Measurements from ENCODE around the gene CMPK2. TPM values are rescaled to one million over a fixed set of nuclear protein-coding genes. Genes with fewer than 3 reads are reported as not detected.

CMPK2 gene
- total RNA-seq, 1 experiment from 2014 or later, result 0.52 TPM

GRCh38 chr2:6814869-6815268 lies 50.8 kb downstream of the CMPK2 start:
- Mint-ChIP-seq H3K9me3 (ENCODE audit: unreplicated experiment) (peaks cover 9% of the 10 kb centered on the region), H3K36me3 (ENCODE audit: insufficient read depth, unreplicated experiment) (no peaks in the 10 kb centered on the region), H3K27me3 (ENCODE audit: insufficient read depth, unreplicated experiment) (peaks cover 17% of the 10 kb centered on the region), H3K4me3 (ENCODE audit: unreplicated experiment) (no peak overlapping the region), H3K4me1 (ENCODE audit: low read depth, unreplicated experiment) (no peaks in the 10 kb centered on the region), H3K27ac (ENCODE audit: unreplicated experiment) (no peak overlapping the region)
- ChIA-PET CTCF (no interaction called here), POLR2A (no interaction called here)
- DNase-seq, result no peak
- no peak for TF ChIP-seq CTCF (IDR thresholded peaks at IDR 0.05; ENCODE audit: insufficient read depth in 1 of 2, low read depth in 1 of 2, low read length in 1 of 2, severe bottlenecking in 1 of 2, unreplicated experiment in 1 of 2)
- no peaks in the 10 kb centered on the region for H3K9me3 ChIP-seq
- no TSS peak for BruUV-seq (replicated peaks)
- no peaks in the 10 kb centered on the region for H3K27me3 ChIP-seq (replicated peaks; ENCODE audit: control insufficient read depth, insufficient read depth, low read length)
- intact Hi-C loops (cut with micrococcal nuclease; ENCODE audit: unreplicated experiment), result no loop called here
- H3K4me3 ChIP-seq (ENCODE audit: low read depth, low read length), result no peak overlapping the region
- no peaks in the 10 kb centered on the region for H3K36me3 ChIP-seq (ENCODE audit: control insufficient read depth, insufficient read depth, low read length)
- no peaks in the 10 kb centered on the region for H3K4me1 ChIP-seq

GRCh38 chr2:6814312-6814711 lies 51.4 kb downstream of the CMPK2 start:
- CTCF ChIA-PET, result no interaction called here
- TF ChIP-seq CTCF (IDR thresholded peaks at IDR 0.05; ENCODE audit: insufficient read depth in 1 of 2, low read depth in 1 of 2, low read length in 1 of 2, severe bottlenecking in 1 of 2, unreplicated experiment in 1 of 2), result no peak
- no peaks in the 10 kb centered on the region for H3K36me3 ChIP-seq (ENCODE audit: control insufficient read depth, insufficient read depth, low read length)
- no peaks in the 10 kb centered on the region for H3K27me3 ChIP-seq (replicated peaks; ENCODE audit: control insufficient read depth, insufficient read depth, low read length)
- BruUV-seq (replicated peaks), result no TSS peak
- Mint-ChIP-seq H3K4me1 (ENCODE audit: low read depth, unreplicated experiment) (no peaks in the 10 kb centered on the region), H3K4me3 (ENCODE audit: unreplicated experiment) (no peak overlapping the region), H3K27me3 (ENCODE audit: insufficient read depth, unreplicated experiment) (peaks cover 18% of the 10 kb centered on the region), H3K27ac (ENCODE audit: unreplicated experiment) (no peak overlapping the region), H3K36me3 (ENCODE audit: insufficient read depth, unreplicated experiment) (no peaks in the 10 kb centered on the region), H3K9me3 (ENCODE audit: unreplicated experiment) (peaks cover 9% of the 10 kb centered on the region)
- DNase-seq, result no peak
- POLR2A ChIA-PET, result no interaction called here
- no peaks in the 10 kb centered on the region for H3K9me3 ChIP-seq
- intact Hi-C loops (cut with micrococcal nuclease; ENCODE audit: unreplicated experiment), result no loop called here
- no peaks in the 10 kb centered on the region for H3K4me1 ChIP-seq
- H3K4me3 ChIP-seq (ENCODE audit: low read depth, low read length), result no peak overlapping the region

- no peak for DNase-seq
- Mint-ChIP-seq H3K27me3 (ENCODE audit: insufficient read depth, unreplicated experiment) (peaks cover 20% of the 10 kb centered on the region), H3K36me3 (ENCODE audit: insufficient read depth, unreplicated experiment) (no peaks in the 10 kb centered on the region), H3K27ac (ENCODE audit: unreplicated experiment) (no peak overlapping the region), H3K4me3 (ENCODE audit: unreplicated experiment) (no peak overlapping the region), H3K4me1 (ENCODE audit: low read depth, unreplicated experiment) (no peaks in the 10 kb centered on the region), H3K9me3 (ENCODE audit: unreplicated experiment) (peaks cover 9% of the 10 kb centered on the region)
- BruUV-seq (replicated peaks), result no TSS peak
- Histone ChIP-seq H3K4me3 (ENCODE audit: low read depth, low read length) (no peak overlapping the region), H3K4me1 (no peaks in the 10 kb centered on the region), H3K36me3 (ENCODE audit: control insufficient read depth, insufficient read depth, low read length) (no peaks in the 10 kb centered on the region), H3K27me3 (replicated peaks; ENCODE audit: control insufficient read depth, insufficient read depth, low read length) (no peaks in the 10 kb centered on the region), H3K9me3 (no peaks in the 10 kb centered on the region)
- CTCF ChIA-PET, result no interaction called here
- POLR2A ChIA-PET, result no interaction called here
- TF ChIP-seq CTCF (IDR thresholded peaks at IDR 0.05; ENCODE audit: insufficient read depth in 1 of 2, low read depth in 1 of 2, low read length in 1 of 2, severe bottlenecking in 1 of 2, unreplicated experiment in 1 of 2), result no peak
- intact Hi-C loops (cut with micrococcal nuclease; ENCODE audit: unreplicated experiment), result no loop called here
Measured at GRCh38 chr2:6813573-6813972, 52.1 kb downstream of the CMPK2 start.

All from Caco-2 (cell line).